GM20431 (cell line): ENCODE results near the gene VRK3.
"Not testable (repeated sequence)": the region's sequence is repeated elsewhere in the genome, so short reads cannot be mapped to it uniquely, and the experiment has no call there.

ENCODE experiments used
- in situ Hi-C: fragments of 300-500 bp; cut with MseI, MboI; formaldehyde crosslinking; loops from one replicate; pipeline ENCODE4 v1.15.0; 2020; ENCODE audit warnings: low sequenced_read_pairs; ENCODE audit not compliant: unreplicated experiment

VRK3 gene, protein sequence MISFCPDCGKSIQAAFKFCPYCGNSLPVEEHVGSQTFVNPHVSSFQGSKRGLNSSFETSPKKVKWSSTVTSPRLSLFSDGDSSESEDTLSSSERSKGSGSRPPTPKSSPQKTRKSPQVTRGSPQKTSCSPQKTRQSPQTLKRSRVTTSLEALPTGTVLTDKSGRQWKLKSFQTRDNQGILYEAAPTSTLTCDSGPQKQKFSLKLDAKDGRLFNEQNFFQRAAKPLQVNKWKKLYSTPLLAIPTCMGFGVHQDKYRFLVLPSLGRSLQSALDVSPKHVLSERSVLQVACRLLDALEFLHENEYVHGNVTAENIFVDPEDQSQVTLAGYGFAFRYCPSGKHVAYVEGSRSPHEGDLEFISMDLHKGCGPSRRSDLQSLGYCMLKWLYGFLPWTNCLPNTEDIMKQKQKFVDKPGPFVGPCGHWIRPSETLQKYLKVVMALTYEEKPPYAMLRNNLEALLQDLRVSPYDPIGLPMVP

DNA sequence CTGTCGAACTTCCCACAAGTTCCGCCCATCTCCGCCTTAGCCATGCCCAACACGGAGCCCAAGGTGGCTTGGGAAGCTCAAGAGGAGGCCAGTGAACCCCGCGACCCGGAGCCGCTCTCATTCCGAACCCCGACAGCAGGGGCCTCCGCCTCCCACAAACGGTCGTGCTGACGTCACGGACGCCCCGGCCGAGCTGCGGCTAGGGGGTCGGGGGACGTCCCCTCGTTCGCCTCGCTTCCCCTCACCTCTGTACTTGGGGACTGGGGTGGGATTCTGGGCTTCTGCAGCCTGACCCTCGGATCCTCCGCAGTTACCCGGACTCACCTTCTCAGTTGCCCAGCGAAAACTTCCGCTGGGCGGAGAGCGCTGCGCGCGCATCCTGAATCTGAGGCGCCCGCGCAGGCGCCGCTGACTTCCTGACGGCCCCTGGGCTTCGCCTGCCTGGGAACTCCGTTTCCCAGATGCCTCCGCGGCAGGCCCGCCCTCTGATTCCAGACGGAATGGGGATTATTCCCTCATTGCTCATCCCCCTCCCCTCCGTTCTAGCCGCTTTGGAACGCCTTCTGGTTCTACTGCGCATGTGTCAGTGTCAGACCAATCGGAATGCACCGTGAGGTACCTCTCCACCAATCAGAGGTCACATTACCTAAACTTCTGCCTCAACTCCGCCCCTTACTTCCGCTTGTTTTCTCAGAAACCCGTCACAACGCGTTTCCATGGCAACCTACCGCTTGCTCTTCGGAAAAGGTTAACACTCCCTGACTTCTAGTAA lies at the start of gene VRK3:
TSS of gene VRK3 (minus strand) at position 351 of the 772 bp plus-strand sequence. CDS start 9,210 bp downstream, outside the sequence.
- in situ Hi-C loops, result no loop called here

DNA sequence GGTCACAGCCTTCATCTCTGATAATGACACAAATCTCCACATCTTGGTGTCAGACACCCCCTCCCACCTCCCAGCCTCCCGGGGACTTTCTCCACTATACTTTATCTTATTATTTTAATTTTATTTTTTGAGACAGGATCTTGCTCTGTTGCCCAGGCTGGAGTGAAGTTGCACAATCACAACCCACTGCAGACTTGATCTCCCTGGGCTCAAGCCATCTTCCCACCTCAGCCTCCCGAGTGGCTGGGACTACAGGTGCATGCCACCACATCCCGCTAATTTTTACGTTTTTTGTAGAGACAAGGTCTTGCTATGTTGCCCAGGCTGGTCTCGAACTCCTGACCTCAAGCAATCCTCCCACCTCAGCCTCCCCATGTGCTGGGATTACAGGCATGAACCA lies 43.2 kb upstream of the VRK3 start:
- in situ Hi-C loops, result not testable (repeated sequence)

DNA sequence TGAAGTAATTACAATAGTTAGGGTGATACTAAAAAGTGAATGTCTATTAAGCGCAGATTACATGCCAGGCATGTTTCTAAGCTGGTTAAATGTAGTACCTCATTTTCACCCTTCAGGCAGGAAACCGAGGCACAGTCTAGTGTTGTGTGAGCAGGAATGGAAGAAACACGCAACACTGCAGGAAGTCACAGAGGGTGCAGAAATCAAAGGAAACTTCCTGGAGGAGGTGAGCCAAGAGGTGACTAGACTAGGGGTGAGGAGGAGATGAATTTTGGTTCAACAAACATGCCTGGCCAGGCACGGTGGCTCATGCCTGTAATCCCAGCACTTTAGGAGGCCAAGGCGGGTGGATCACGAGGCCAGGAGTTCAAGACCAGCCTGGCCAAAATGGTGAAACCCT lies 42.4 kb upstream of the VRK3 start:
- in situ Hi-C loops, result no loop called here

DNA sequence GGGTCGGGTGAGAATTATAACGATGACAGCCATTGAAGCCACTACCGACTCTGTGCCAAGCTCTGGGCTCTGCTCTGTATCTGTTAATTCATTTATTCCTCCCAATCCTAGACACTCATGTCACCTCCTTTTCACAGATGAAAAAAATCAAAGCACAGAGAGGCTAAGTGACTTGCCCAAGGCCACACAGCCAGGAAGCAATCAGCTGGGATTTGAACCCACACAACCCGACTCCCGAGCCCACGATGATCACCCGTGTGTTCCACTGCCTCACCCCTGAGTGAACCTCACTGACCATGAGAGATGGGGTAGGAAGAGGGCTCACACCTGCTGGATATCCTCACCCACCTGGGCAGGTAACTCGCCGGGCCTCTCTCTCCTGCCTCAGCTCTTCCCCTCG lies 40.8 kb upstream of the VRK3 start:
- in situ Hi-C loops, result no loop called here

DNA sequence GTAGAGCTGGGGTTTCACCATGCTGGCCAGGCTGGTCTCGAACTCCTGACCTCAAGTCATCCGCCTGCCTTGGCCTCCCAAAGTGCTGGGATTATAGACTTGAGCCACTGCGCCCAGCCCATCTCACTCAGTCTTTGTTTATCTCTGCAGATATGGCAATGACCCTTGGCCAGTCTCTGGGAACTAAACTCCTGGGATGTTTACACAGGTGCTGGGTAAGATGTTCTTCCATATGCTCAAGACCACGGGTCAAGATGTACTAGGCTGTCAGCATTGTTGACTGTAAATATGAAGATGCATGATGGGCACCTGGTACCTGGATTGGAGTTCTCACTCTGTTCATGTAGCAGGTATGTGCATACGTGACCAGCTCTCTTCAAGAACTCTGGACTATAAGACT lies 36.5 kb upstream of the VRK3 start:
- in situ Hi-C loops, result no loop called here

DNA sequence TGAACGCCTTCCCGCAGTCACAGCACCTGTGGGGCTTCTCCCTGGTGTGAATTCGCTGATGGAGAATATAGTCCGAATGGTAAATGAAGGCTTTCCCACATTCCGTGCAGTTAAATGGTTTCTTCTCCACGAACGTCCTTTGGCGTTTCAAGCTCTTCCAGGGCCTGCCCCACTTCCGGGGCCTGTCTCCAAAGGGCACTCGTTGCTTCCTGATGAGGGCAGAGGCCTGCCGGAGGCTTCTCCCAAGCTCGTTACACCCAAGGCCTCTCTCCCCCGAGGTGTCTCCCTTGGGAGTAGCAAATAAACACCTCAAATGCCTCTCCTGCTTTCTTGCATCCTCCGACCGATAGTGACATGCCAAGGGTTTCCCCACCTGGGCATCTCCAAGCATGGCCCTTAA lies 34.9 kb upstream of the VRK3 start:
- in situ Hi-C loops, result no loop called here

DNA sequence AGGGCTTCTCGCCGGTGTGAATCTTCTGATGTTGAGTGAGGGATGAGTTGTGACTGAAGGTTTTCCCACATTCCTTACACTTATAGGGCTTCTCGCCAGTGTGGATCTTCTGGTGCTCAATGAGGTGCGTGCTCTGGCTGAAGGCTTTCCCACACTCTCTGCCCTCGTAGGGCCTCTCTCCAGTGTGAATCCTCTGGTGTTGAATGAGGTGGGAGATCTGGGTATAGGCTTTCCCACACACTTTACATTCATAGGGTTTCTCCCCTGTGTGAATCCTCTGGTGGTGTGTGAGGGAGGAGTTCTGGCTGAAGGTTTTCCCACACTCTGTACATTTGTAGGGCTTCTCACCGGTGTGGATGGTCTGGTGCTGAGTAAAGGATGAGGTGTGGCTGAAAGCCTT lies 33.9 kb upstream of the VRK3 start:
- in situ Hi-C loops, result no loop called here

DNA sequence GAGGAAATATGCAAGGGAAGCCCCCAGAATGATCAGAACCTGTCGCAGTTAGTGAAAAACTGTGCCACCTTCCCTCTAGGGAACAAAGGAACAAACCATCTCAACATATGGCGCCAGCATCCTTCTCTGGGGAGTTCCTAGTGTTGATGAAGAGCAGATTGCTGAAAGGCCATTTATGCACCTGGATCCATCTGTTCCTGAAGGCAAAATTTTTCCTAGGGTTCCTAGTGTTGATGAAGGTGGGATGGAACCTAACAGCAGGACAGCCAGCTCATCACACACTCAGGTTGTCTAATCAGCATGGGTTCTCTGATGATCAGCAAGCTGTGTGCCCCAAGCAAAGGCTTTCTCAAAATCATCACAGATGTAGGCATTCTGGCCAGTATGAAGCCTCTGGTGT lies 33.3 kb upstream of the VRK3 start:
- in situ Hi-C loops, result no loop called here

DNA sequence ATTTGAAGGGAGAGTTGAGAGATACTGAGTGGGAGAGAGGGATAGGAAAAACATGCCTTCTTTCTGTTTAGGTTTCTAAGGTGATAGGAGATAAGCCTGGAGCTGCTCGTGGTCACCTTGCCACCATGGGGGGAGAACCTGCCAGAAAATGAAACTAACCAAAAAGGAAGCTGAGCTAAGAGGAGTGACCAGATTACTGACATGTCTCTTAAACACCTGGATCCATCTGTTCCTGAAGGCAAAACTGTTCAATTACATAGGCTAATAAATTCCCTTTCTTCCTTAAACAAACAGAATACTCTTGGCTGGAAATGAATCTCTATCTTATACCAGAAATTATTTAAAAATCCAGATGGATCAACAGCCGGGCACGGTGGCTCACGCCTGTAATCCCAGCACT lies 27.9 kb upstream of the VRK3 start:
- in situ Hi-C loops, result no loop called here

DNA sequence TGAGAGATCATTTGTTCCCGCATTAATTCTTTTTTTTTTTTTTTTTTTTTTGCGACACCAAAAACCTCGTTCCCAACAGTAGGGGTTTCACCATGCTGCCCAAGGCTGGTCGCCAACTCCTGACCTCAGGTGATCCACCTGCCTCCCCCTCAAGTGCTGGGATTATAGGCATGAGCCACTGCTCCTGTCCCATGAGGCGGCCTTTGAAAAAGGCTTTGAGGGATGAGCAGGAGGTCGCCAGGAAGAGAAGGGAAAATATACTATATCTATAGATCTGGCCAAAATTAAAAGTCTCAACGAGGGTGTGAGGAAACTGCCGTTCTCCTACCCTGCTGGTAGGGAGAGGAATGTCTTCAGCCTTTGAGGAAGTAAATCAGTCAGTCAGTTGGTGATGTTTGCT lies 26.8 kb upstream of the VRK3 start:
- in situ Hi-C loops, result no loop called here

DNA sequence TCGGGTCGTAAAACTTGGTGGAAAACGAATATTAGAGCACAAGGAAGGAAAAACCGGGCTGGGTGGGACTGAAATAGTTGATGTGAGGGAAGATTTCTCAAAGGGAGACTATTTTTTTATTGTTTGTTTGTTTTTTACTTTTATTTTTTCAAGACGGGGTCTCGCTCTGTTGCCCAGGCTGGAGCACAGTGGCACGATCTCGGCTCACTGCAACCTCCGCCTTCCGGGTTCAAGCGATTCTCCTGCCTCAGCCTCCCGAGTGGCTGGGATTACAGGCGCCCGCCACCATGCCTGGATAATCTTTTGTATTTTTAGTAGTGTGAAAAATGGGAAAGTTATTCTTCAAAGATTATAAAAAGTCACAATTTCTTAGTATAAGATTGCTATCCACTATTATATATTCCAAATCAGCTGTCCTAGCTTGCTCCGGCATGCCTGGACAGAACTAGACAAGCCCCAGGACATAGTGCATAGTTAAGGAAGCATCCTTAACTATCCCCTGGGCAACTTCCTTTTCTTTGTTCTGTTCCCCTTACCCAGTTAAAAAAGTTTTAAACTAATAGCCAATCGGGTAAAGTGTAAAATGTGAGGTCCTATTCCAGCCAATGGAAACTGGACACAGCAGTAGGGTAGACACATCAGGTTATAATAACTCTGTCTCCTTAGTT lies 26.2 kb upstream of the VRK3 start:
- in situ Hi-C loops, result not testable (repeated sequence)

DNA sequence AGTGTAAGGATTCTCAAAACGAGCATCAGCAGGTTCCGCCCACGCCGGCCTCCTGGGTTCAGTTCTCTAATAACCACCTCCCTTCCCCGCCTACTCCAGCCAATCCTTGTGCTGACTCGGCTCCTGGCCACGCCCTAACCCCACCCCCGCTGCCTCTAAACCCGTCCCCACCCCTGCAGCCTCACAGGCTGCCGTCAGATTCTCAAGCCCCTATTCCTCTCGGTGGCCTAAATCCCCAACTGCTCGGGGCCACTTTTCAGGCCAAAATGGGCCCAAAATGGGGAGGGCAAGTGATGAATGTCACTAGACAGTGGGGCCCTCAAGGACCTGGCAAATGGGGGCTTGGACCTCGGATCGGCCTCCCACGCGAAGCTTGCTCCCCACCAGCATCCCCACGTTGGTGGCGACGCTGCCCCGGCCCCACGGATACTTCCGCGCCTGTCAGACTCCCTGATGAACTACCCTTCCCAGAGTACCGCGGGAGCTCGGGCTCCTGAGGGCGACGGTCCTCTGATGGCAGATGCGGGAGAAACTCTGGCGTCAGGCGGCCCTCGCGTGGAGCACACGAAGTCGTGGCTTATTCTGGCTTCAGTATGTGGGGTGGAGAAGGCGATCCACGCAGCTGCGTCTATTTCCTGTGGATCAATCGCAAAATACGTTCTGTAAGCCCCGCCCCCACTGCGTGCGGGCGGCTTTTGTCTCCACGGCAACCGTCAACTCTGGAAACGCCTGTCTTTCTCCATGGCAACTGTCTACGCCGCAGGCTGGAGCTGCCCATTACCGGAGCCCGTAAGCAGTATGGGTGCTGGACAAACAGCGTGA lies 25.4 kb upstream of the VRK3 start:
- in situ Hi-C loops, result no loop called here

DNA sequence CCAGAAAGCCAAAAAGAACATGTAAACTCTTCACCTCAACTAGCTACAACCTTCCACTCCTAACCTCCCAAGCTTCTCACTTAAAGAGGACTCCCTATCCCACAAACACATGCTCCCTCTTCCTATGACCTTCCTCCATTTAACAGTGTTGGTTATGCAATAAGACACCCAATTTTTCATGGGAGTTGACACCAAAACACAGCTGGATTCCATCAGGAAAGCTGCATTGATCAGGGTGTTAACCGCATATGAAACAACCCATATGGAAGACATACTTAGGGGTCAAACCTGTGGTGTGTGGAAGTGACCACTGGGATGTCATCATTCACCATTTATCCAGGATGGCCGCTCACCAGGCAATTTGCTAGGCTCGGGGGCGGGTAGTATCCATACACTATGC lies 22.5 kb upstream of the VRK3 start:
- in situ Hi-C loops, result no loop called here

DNA sequence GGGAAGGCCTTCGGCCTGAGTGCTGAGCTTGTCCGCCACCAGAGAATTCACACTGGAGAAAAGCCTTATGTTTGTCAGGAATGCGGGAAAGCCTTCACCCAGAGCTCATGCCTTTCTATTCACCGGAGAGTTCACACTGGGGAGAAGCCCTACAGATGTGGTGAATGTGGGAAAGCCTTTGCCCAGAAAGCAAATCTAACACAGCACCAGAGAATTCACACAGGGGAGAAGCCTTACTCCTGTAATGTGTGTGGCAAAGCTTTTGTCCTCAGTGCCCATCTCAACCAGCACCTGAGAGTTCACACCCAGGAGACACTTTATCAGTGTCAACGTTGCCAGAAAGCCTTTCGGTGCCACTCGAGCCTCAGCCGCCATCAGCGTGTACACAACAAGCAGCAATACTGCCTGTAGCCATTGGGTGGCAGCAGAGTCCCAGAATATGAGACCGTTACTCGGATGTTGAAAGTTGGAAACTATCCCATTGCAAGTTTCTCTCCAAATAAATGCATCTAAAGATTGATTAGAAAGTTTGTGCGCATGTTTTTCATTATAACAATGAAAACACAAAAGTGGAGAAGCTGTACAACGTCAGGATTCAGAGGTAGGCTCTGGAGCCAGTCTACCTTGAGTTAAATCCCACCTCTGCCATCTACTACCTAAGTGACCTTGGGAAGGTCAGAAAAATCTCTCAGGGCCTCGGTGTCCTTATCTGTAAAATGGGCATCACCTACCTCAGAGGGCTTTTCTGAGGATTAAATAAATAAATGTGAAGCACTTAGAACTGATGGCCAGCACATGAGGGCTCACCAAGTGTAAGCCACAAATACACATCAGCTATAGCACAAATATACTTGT lies 21.7 kb upstream of the VRK3 start:
- in situ Hi-C loops, result no loop called here

DNA sequence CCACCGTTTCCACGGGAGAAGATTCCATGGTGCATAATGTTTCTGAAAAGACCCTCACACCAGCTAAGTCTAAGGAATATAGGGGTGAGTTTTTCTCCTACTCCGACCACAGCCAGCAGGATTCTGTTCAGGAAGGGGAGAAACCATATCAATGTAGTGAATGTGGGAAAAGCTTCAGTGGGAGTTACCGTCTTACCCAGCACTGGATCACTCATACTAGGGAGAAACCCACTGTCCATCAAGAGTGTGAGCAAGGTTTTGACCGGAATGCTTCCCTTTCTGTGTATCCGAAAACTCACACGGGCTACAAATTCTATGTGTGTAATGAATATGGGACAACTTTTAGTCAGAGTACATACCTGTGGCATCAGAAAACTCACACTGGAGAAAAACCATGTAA lies 19.8 kb upstream of the VRK3 start:
- in situ Hi-C loops, result no loop called here

DNA sequence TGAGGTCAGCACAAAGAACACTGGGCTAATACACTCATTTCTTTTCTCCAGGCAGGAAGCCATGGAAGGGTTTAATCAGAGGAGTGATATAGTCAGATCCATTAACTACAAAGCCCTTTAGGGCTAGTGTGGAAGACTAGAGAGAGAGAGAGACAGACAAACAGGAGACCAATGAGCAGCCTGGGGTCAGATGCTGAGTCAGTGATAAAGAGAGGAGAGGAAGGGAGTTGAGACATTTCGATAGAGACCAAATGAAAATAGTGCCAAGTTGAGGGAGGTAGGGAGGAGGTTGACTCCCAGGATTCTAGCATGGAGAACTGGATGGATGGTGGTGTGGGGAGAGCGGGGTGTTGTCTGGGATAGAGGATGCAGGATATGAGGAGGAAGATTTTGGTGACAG lies 18.8 kb upstream of the VRK3 start:
- in situ Hi-C loops, result no loop called here

DNA sequence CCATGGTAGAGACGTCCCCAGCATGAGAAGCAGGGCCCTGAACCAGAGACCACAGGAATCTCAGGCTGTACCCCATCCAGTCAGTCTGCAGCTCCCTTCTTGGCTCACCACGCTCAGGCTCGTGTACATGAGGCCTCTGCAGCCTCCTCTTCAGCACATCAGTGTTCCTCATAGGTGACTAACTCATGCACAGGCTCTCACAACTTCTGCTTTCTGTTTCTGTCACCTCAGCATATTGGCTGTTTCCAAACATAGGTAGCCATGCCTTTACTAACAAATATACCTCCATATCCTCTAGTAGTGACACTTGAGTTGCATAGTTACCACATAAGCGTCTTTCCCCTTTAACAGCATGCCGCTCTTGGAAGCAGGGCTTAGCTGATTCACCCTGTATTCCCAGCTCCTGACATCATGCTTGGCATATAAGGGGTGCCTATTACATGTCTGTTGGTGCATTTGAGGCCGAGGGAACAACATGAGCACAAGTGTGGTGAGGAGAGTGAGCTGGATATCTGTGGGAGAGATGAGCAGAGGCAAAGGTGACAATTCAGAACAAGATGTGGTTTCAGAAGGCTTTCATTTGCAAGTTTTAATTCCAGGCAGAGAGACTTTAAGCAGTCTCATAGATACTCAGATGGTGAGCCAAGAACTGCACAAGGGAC lies 17.3 kb upstream of the VRK3 start:
- in situ Hi-C loops, result no loop called here

DNA sequence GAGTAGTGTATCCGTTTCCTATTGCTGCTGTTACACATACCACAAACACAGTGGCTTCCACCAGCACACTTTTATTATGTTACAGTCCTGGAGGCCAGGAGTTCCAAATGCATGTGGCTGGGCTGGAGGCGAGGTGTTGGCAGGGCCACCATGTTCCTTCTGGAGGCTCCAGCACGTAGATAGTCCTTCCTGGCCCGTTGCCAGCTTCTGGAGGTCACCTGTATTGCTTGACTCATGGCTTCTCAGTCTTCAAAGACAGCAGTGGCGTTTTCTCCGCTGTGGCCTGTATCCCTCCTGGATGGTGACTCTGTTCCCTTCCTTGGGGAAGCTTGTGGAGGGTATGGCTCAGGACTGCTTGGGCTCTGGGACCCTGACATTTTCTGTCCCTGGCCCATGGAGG lies 15.8 kb upstream of the VRK3 start:
- in situ Hi-C loops, result no loop called here

DNA sequence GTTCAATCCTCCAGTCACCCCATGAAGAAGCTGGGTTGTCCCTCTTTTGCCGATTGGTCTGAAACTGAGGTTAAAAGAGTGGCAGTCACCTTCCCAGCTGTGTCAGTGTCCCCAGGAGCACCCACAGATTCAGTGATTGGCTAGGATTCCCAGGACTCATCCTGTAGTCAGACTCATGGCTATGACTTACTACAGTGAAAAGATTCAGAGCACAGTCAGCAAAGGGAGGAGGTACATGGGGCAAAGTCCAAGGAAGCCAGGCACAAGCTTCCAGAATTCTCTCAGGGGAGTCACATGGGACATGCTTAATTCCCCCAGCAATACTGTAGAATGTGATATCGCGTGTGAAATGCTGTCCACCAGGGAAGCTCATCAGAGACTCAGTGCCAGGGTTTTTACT lies 14.8 kb upstream of the VRK3 start:
- in situ Hi-C loops, result no loop called here
